ENCODE data around the gene FZD10.

FZD10 gene, protein sequence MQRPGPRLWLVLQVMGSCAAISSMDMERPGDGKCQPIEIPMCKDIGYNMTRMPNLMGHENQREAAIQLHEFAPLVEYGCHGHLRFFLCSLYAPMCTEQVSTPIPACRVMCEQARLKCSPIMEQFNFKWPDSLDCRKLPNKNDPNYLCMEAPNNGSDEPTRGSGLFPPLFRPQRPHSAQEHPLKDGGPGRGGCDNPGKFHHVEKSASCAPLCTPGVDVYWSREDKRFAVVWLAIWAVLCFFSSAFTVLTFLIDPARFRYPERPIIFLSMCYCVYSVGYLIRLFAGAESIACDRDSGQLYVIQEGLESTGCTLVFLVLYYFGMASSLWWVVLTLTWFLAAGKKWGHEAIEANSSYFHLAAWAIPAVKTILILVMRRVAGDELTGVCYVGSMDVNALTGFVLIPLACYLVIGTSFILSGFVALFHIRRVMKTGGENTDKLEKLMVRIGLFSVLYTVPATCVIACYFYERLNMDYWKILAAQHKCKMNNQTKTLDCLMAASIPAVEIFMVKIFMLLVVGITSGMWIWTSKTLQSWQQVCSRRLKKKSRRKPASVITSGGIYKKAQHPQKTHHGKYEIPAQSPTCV

DNA sequence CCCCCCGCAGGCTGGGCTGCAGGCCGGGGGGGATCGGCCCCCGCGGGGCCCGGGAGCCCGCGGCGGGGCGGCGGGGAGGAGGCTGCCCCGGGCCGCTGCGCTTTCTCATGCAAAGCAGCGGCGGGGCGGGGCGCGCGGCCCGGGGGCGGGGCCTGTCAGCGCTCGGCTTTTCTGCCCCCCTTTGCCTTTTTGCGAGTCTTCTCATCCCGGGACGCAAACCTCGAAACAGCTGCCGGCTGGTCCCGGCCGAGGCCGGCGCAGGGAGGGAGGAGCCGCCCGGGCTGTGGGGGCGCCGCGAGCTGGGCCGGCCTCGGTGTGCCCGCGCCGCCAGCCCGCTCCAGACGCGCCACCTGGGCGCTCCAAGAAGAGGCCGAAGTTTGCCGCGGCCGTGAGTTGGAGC is at the start of gene FZD10:
TSS of gene FZD10 (plus strand) at position 198 of the 400 bp plus-strand sequence. CDS start 479 bp downstream, outside the sequence.
- DNase-seq (ENCODE audit: low spot score) (peak; percentile 64), FAIRE-seq (no peak)

DNA sequence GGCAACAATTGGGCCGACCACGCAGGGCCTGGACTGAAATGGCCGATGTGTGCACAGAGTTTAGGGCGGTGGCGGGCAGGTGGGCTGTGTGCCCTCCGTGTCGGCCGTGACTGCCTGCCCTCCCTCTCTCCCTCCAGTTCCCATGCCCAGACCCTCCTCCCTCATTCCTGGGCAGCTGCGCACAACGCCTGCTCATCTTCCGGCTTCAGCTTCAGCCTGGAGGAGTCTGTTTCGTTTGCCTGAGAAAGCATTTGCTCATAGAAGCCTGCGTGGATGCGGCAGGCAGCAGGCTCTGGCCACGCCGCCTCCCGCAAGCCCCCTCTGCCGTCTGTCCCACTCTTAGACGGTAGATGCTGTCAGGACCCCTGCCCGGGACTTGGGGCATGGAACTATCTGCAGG is 47.3 kb upstream of the FZD10 start:
- DNase-seq (ENCODE audit: low spot score) (no peak), FAIRE-seq (peak; percentile 67)

DNA sequence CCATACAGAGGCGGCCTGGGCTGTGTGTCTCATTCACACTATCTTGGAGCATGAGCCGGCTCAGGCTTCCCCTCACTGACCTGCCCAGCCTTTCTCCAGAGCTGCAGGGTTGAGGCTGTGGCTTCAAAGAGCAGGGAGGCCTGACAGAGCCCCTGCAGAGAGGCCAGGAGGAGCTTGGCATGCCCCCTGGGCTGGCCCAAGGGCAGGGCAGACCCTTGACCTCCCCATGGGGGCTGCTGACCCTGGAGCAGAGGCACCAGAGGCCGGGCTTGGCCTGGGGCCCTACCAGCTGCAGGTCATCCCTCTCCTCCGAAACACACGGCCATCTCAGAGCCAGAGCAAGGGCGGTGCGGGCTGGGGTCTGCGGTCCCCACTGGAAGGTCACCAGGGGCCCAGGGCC is 46.6 kb upstream of the FZD10 start:
- FAIRE-seq (no peak), DNase-seq (ENCODE audit: low spot score) (no peak)

GRCh38 chr12:130116791-130117190 is 45.5 kb upstream of the FZD10 start:
- DNase-seq (ENCODE audit: low spot score) (no peak), FAIRE-seq (no peak)

GRCh38 chr12:130117233-130117632 is 45.0 kb upstream of the FZD10 start:
- DNase-seq (ENCODE audit: low spot score) (no peak), FAIRE-seq (no peak)

DNA sequence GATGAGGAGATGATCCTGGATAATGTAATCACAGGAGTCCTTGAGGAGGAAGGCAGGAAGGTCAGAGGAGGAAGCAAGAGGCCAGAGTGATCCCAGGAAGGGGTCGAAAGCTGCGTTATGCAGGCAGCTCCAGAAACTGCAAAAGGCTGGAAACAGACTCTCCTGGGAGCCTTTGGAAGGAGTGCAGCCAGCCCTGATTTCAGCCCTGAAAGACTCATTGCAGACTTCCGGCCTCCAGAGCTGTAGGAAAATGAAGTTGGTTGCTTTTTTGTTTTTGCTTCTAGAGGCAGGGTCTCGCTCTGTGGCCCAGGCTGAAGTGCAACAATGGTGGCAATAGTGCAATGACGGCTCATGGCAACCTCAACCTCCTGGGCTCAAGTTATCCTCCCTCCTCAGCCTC is 44.6 kb upstream of the FZD10 start:
- no peak for FAIRE-seq
- DNase-seq (ENCODE audit: low spot score) = no peak

- FAIRE-seq (no peak), DNase-seq (ENCODE audit: low spot score) (no peak)
These were observed 44.1 kb upstream of the FZD10 start for GRCh38 chr12:130118181-130118580.

DNA sequence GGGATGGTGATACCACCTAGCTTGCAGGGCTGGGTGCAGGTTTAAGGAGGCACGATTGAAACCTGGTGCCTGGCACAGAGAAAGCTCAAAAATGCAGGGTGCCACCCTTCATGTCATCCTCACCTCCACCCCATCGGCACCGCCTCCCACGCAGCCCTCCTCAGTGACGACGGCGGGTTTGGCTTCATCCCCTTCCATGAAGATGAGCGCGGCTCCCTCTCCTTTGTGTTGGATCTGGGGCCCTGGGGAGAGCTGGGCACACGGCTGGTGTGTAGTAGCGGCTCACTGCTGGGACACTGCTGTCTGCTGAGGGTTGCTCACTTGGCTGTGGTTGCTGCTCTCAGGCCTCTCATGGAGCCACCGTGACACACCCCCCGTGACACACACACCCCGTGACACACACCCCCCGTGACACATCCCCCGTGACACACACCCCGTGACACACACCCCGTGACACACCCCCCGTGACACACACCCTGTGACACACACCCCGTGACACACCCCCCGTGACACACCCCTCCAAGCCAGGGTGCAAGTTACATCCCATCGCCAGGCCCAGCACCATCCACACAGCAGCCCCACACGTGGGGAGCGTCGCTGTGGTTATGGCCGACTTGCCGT is 42.9 kb upstream of the FZD10 start:
- DNase-seq (ENCODE audit: low spot score) (no peak), FAIRE-seq (peak; percentile 65)

- DNase-seq (ENCODE audit: low spot score) = no peak
- no peak for FAIRE-seq
These were observed 42.1 kb upstream of the FZD10 start for GRCh38 chr12:130120012-130120805.

GRCh38 chr12:130121226-130122000 is 40.9 kb upstream of the FZD10 start:
- DNase-seq (ENCODE audit: low spot score) = no peak
- no peak for FAIRE-seq

GRCh38 chr12:130122356-130122755 is 39.9 kb upstream of the FZD10 start:
- FAIRE-seq = no peak
- DNase-seq (ENCODE audit: low spot score) = no peak

DNA sequence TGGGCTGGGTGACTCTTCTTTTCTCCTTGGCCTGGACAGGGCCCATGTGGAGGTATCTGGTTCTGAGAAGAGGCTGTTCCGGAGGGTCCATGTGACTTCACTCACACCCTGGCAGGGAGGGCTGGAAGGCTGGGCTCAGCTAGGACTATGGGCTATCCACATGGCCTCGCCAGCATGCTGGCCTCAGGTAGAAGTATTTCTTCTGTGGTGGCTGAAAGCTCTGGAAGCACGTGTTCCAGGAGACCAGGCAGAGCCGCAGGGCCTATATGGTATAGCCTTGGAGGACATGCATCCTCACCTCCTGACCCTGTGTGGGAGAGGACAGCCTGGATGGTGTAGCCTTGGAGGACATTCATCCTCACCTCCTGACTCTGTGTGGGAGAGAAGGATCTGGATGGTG is 38.2 kb upstream of the FZD10 start:
- peak; percentile 50 for FAIRE-seq
- no peak for DNase-seq (ENCODE audit: low spot score)

GRCh38 chr12:130124605-130125244 is 37.5 kb upstream of the FZD10 start:
- FAIRE-seq = no peak
- DNase-seq (ENCODE audit: low spot score) = peak; percentile 27

- DNase-seq (ENCODE audit: low spot score) (peak; percentile 74), FAIRE-seq (no peak)
These were observed 36.2 kb upstream of the FZD10 start for GRCh38 chr12:130126023-130126432.

GRCh38 chr12:130127532-130127911 is 34.7 kb upstream of the FZD10 start:
- DNase-seq (ENCODE audit: low spot score) = no peak
- no peak for FAIRE-seq

- FAIRE-seq (no peak), DNase-seq (ENCODE audit: low spot score) (no peak)
These were observed 34.1 kb upstream of the FZD10 start for GRCh38 chr12:130127912-130128789.

DNA sequence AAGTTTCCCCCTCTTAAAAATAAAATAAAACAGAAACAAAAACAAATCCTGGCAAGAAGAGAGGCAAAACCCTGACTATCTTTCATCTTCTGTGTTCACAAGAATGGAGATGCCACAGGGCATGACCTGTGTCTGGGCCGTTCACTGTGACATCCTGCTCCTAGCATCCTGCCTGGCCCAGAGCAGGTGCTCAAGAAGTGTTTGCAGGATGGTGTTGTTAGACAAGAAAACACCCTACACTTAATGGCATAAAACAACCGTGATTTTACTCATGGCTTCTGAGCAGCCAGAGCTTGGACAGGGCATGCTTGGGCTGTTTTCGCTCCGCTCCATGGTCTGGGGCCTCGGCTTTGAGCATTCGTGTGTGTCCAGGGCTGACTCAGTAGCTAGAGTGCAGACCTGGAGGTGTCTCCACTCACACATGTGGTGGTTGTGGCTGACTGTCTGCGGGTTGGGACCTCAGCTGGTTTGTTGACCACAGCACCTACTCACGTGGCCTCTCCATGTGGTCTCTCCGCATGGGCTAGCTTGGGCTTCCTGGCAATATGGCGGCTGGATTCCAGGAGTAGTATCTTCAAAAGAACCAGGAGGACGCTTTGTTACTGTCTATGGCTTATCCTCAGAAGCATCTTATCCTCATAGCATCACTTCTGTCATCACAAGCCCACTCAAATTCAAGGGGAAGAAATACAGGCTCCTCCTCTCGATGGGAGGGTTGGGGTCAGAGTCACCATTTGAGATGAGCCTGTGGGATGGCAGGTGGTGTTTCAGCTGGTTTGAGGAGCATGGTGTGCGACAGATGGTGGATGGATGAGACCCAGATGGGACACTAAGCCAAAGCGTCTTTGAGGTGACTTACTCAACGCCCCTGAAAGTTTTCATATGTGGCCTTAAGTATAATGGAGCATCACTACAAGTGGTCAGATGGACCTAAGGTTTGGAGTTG is 33.2 kb upstream of the FZD10 start:
- no peak for DNase-seq (ENCODE audit: low spot score)

GRCh38 chr12:130130346-130130745 is 31.9 kb upstream of the FZD10 start:
- FAIRE-seq (no peak), DNase-seq (ENCODE audit: low spot score) (no peak)

More for the DNA sequence above, 33.2 kb upstream of the FZD10 start:
- peak; percentile 53 for FAIRE-seq

All from urothelium cell line (cell line).